Measurements from ENCODE around the gene PAPOLB.

The PAPOLB gene

GRCh38 chr7:4824120-4824775 is 37.6 kb downstream of the PAPOLB start:
- H3K27me3 ChIP-seq (ENCODE audit: control insufficient read depth in 1 of 2, insufficient read depth in 2 of 2, low read length in 2 of 2) = no peaks in the 10 kb centered on the region
- no peaks in the 10 kb centered on the region for H3K9me3 ChIP-seq (ENCODE audit: control insufficient read depth in 1 of 2, low read length in 2 of 2)
- H3K9ac ChIP-seq (ENCODE audit: low read depth in 1 of 2, low read length in 2 of 2) = no peak overlapping the region
- H3K27ac ChIP-seq (ENCODE audit: low read depth, low read length) = no peak overlapping the region
- H3K4me3 ChIP-seq (ENCODE audit: low read depth in 1 of 2, low read length in 2 of 2) = no peak overlapping the region
- H3K4me1 ChIP-seq (ENCODE audit: control insufficient read depth in 1 of 2, insufficient read depth in 2 of 2, low read length in 2 of 2) = no peaks in the 10 kb centered on the region
- no peaks in the 10 kb centered on the region for H3K36me3 ChIP-seq (ENCODE audit: control insufficient read depth in 1 of 2, insufficient read depth in 2 of 2, low read length in 2 of 2)

GRCh38 chr7:4823441-4824119 is 38.2 kb downstream of the PAPOLB start:
- no peak overlapping the region for H3K27ac ChIP-seq (ENCODE audit: low read depth, low read length)
- no peaks in the 10 kb centered on the region for H3K36me3 ChIP-seq (ENCODE audit: control insufficient read depth in 1 of 2, insufficient read depth in 2 of 2, low read length in 2 of 2)
- H3K4me3 ChIP-seq (ENCODE audit: low read depth in 1 of 2, low read length in 2 of 2) = no peak overlapping the region
- no peaks in the 10 kb centered on the region for H3K27me3 ChIP-seq (ENCODE audit: control insufficient read depth in 1 of 2, insufficient read depth in 2 of 2, low read length in 2 of 2)
- H3K9me3 ChIP-seq (ENCODE audit: control insufficient read depth in 1 of 2, low read length in 2 of 2) = no peaks in the 10 kb centered on the region
- no peaks in the 10 kb centered on the region for H3K4me1 ChIP-seq (ENCODE audit: control insufficient read depth in 1 of 2, insufficient read depth in 2 of 2, low read length in 2 of 2)
- no peak overlapping the region for H3K9ac ChIP-seq (ENCODE audit: low read depth in 1 of 2, low read length in 2 of 2)

GRCh38 chr7:4822677-4823076 is 39.2 kb downstream of the PAPOLB start:
- no peaks in the 10 kb centered on the region for H3K9me3 ChIP-seq (ENCODE audit: control insufficient read depth in 1 of 2, low read length in 2 of 2)

GRCh38 chr7:4820967-4821471 is 40.8 kb downstream of the PAPOLB start:
- H3K27ac ChIP-seq (ENCODE audit: low read depth, low read length) = no peak overlapping the region
- no peak overlapping the region for H3K9ac ChIP-seq (ENCODE audit: low read depth in 1 of 2, low read length in 2 of 2)

More at GRCh38 chr7:4822677-4823076, 39.2 kb downstream of the PAPOLB start:
- Histone ChIP-seq H3K9ac (ENCODE audit: low read depth in 1 of 2, low read length in 2 of 2) (no peak overlapping the region), H3K4me1 (ENCODE audit: control insufficient read depth in 1 of 2, insufficient read depth in 2 of 2, low read length in 2 of 2) (no peaks in the 10 kb centered on the region), H3K4me3 (ENCODE audit: low read depth in 1 of 2, low read length in 2 of 2) (no peak overlapping the region), H3K27ac (ENCODE audit: low read depth, low read length) (no peak overlapping the region), H3K36me3 (ENCODE audit: control insufficient read depth in 1 of 2, insufficient read depth in 2 of 2, low read length in 2 of 2) (no peaks in the 10 kb centered on the region), H3K27me3 (ENCODE audit: control insufficient read depth in 1 of 2, insufficient read depth in 2 of 2, low read length in 2 of 2) (no peaks in the 10 kb centered on the region)

GRCh38 chr7:4820405-4820966 is 41.3 kb downstream of the PAPOLB start:
- H3K27me3 ChIP-seq (ENCODE audit: control insufficient read depth in 1 of 2, insufficient read depth in 2 of 2, low read length in 2 of 2) = no peaks in the 10 kb centered on the region
- no peak overlapping the region for H3K4me3 ChIP-seq (ENCODE audit: low read depth in 1 of 2, low read length in 2 of 2)
- no peak overlapping the region for H3K9ac ChIP-seq (ENCODE audit: low read depth in 1 of 2, low read length in 2 of 2)
- H3K9me3 ChIP-seq (ENCODE audit: control insufficient read depth in 1 of 2, low read length in 2 of 2) = no peaks in the 10 kb centered on the region
- no peak overlapping the region for H3K27ac ChIP-seq (ENCODE audit: low read depth, low read length)
- H3K36me3 ChIP-seq (ENCODE audit: control insufficient read depth in 1 of 2, insufficient read depth in 2 of 2, low read length in 2 of 2) = no peaks in the 10 kb centered on the region
- no peaks in the 10 kb centered on the region for H3K4me1 ChIP-seq (ENCODE audit: control insufficient read depth in 1 of 2, insufficient read depth in 2 of 2, low read length in 2 of 2)

More at GRCh38 chr7:4820967-4821471, 40.8 kb downstream of the PAPOLB start:
- no peak overlapping the region for H3K4me3 ChIP-seq (ENCODE audit: low read depth in 1 of 2, low read length in 2 of 2)
- no peaks in the 10 kb centered on the region for H3K4me1 ChIP-seq (ENCODE audit: control insufficient read depth in 1 of 2, insufficient read depth in 2 of 2, low read length in 2 of 2)
- H3K27me3 ChIP-seq (ENCODE audit: control insufficient read depth in 1 of 2, insufficient read depth in 2 of 2, low read length in 2 of 2) = no peaks in the 10 kb centered on the region
- no peaks in the 10 kb centered on the region for H3K36me3 ChIP-seq (ENCODE audit: control insufficient read depth in 1 of 2, insufficient read depth in 2 of 2, low read length in 2 of 2)
- no peaks in the 10 kb centered on the region for H3K9me3 ChIP-seq (ENCODE audit: control insufficient read depth in 1 of 2, low read length in 2 of 2)

- Histone ChIP-seq H3K4me3 (ENCODE audit: low read depth in 1 of 2, low read length in 2 of 2) (no peak overlapping the region), H3K36me3 (ENCODE audit: control insufficient read depth in 1 of 2, insufficient read depth in 2 of 2, low read length in 2 of 2) (no peaks in the 10 kb centered on the region), H3K4me1 (ENCODE audit: control insufficient read depth in 1 of 2, insufficient read depth in 2 of 2, low read length in 2 of 2) (no peaks in the 10 kb centered on the region), H3K27me3 (ENCODE audit: control insufficient read depth in 1 of 2, insufficient read depth in 2 of 2, low read length in 2 of 2) (no peaks in the 10 kb centered on the region), H3K9ac (ENCODE audit: low read depth in 1 of 2, low read length in 2 of 2) (no peak overlapping the region), H3K27ac (ENCODE audit: low read depth, low read length) (no peak overlapping the region), H3K9me3 (ENCODE audit: control insufficient read depth in 1 of 2, low read length in 2 of 2) (no peaks in the 10 kb centered on the region)
Measured at GRCh38 chr7:4819560-4820404, 42.0 kb downstream of the PAPOLB start.

- H3K4me1 ChIP-seq (ENCODE audit: control insufficient read depth in 1 of 2, insufficient read depth in 2 of 2, low read length in 2 of 2) = no peaks in the 10 kb centered on the region
- H3K9ac ChIP-seq (ENCODE audit: low read depth in 1 of 2, low read length in 2 of 2) = no peak overlapping the region
- no peaks in the 10 kb centered on the region for H3K9me3 ChIP-seq (ENCODE audit: control insufficient read depth in 1 of 2, low read length in 2 of 2)
- H3K36me3 ChIP-seq (ENCODE audit: control insufficient read depth in 1 of 2, insufficient read depth in 2 of 2, low read length in 2 of 2) = no peaks in the 10 kb centered on the region
- H3K27ac ChIP-seq (ENCODE audit: low read depth, low read length) = no peak overlapping the region
- H3K4me3 ChIP-seq (ENCODE audit: low read depth in 1 of 2, low read length in 2 of 2) = no peak overlapping the region
- H3K27me3 ChIP-seq (ENCODE audit: control insufficient read depth in 1 of 2, insufficient read depth in 2 of 2, low read length in 2 of 2) = no peaks in the 10 kb centered on the region
Measured at GRCh38 chr7:4818000-4818794, 43.6 kb downstream of the PAPOLB start.

GRCh38 chr7:4817178-4817901 is 44.5 kb downstream of the PAPOLB start:
- Histone ChIP-seq H3K4me3 (ENCODE audit: low read depth in 1 of 2, low read length in 2 of 2) (no peak overlapping the region), H3K36me3 (ENCODE audit: control insufficient read depth in 1 of 2, insufficient read depth in 2 of 2, low read length in 2 of 2) (no peaks in the 10 kb centered on the region), H3K4me1 (ENCODE audit: control insufficient read depth in 1 of 2, insufficient read depth in 2 of 2, low read length in 2 of 2) (no peaks in the 10 kb centered on the region), H3K27me3 (ENCODE audit: control insufficient read depth in 1 of 2, insufficient read depth in 2 of 2, low read length in 2 of 2) (no peaks in the 10 kb centered on the region), H3K9ac (ENCODE audit: low read depth in 1 of 2, low read length in 2 of 2) (no peak overlapping the region), H3K9me3 (ENCODE audit: control insufficient read depth in 1 of 2, low read length in 2 of 2) (no peaks in the 10 kb centered on the region), H3K27ac (ENCODE audit: low read depth, low read length) (no peak overlapping the region)

- Histone ChIP-seq H3K4me1 (ENCODE audit: control insufficient read depth in 1 of 2, insufficient read depth in 2 of 2, low read length in 2 of 2) (no peaks in the 10 kb centered on the region), H3K27me3 (ENCODE audit: control insufficient read depth in 1 of 2, insufficient read depth in 2 of 2, low read length in 2 of 2) (no peaks in the 10 kb centered on the region), H3K36me3 (ENCODE audit: control insufficient read depth in 1 of 2, insufficient read depth in 2 of 2, low read length in 2 of 2) (no peaks in the 10 kb centered on the region), H3K27ac (ENCODE audit: low read depth, low read length) (no peak overlapping the region), H3K9me3 (ENCODE audit: control insufficient read depth in 1 of 2, low read length in 2 of 2) (no peaks in the 10 kb centered on the region), H3K9ac (ENCODE audit: low read depth in 1 of 2, low read length in 2 of 2) (no peak overlapping the region), H3K4me3 (ENCODE audit: low read depth in 1 of 2, low read length in 2 of 2) (no peak overlapping the region)
Measured at GRCh38 chr7:4816419-4817080, 45.3 kb downstream of the PAPOLB start.

All from duodenal mucosa (tissue), 2 donors.